Activated CD8-positive, alpha-beta memory T cell treated with anti-CD3 and anti-CD28 coated beads, Interleukin-2, amount 50 U/mL, for 1 hour (primary cell): ENCODE data around the gene BCAS3.
"Not testable (repeated sequence)": the region's sequence is repeated elsewhere in the genome, so short reads cannot be mapped to it uniquely, and the experiment has no call there.

ENCODE experiments used
- DNase-seq: peaks from one replicate; pipeline ENCODE4 v3.0.0-alpha.2; 2020; ENCODE audit errors: extremely low read depth

BCAS3 gene

GRCh38 chr17:60886731-60887613 lies 209.3 kb downstream of the BCAS3 start:
- not testable (repeated sequence) for DNase-seq

GRCh38 chr17:60887614-60888028 lies 210.0 kb downstream of the BCAS3 start:
- no peak for DNase-seq

- no peak for DNase-seq
Measured at GRCh38 chr17:60888812-60889709, 211.4 kb downstream of the BCAS3 start.

- DNase-seq = no peak
Measured at GRCh38 chr17:60891149-60891548, 213.5 kb downstream of the BCAS3 start.

GRCh38 chr17:60893475-60893874 lies 215.8 kb downstream of the BCAS3 start:
- no peak for DNase-seq

- DNase-seq = no peak
Measured at GRCh38 chr17:60896996-60897395, 219.3 kb downstream of the BCAS3 start.

- DNase-seq = no peak
Measured at GRCh38 chr17:60899115-60899514, 221.5 kb downstream of the BCAS3 start.

- no peak for DNase-seq
Measured at GRCh38 chr17:60900688-60901087, 223.0 kb downstream of the BCAS3 start.

- DNase-seq = no peak
Measured at GRCh38 chr17:60901242-60901641, 223.6 kb downstream of the BCAS3 start.

- DNase-seq = no peak
Measured at GRCh38 chr17:60901806-60902205, 224.2 kb downstream of the BCAS3 start.

- DNase-seq = no peak
Measured at GRCh38 chr17:60902399-60902798, 224.7 kb downstream of the BCAS3 start.

- no peak for DNase-seq
Measured at GRCh38 chr17:60904582-60904981, 226.9 kb downstream of the BCAS3 start.

- no peak for DNase-seq
Measured at GRCh38 chr17:60905709-60906108, 228.1 kb downstream of the BCAS3 start.

GRCh38 chr17:60908324-60908723 lies 230.7 kb downstream of the BCAS3 start:
- DNase-seq = no peak

- no peak for DNase-seq
Measured at GRCh38 chr17:60909405-60909804, 231.8 kb downstream of the BCAS3 start.

- no peak for DNase-seq
Measured at GRCh38 chr17:60910415-60910814, 232.8 kb downstream of the BCAS3 start.

- no peak for DNase-seq
Measured at GRCh38 chr17:60914078-60914477, 236.4 kb downstream of the BCAS3 start.

- no peak for DNase-seq
Measured at GRCh38 chr17:60916043-60916442, 238.4 kb downstream of the BCAS3 start.

GRCh38 chr17:60920107-60920506 lies 242.5 kb downstream of the BCAS3 start:
- DNase-seq = no peak

GRCh38 chr17:60923000-60923399 lies 245.3 kb downstream of the BCAS3 start:
- no peak for DNase-seq

GRCh38 chr17:60926466-60927183 lies 249.0 kb downstream of the BCAS3 start:
- DNase-seq = no peak

GRCh38 chr17:60933739-60934138 lies 256.1 kb downstream of the BCAS3 start:
- no peak for DNase-seq
